Ureter (tissue), 1 donor: ENCODE data around the gene PSMF1. TPM values are rescaled to one million over a fixed set of nuclear protein-coding genes. Genes with fewer than 3 reads are reported as not detected.

Experiments
- DNase-seq: peaks from one replicate; pipeline ENCODE4 v3.0.0-alpha.2; 2020; ENCODE audit warnings: low spot score
- total RNA-seq: library from RNA; stranded (reverse); gene quantifications from one replicate; pipeline ENCODE4 v1.2.4, GENCODE V29; 2023
- donor health status: DM: yes; HTN: yes; CAD: no.

Gene PSMF1, protein sequence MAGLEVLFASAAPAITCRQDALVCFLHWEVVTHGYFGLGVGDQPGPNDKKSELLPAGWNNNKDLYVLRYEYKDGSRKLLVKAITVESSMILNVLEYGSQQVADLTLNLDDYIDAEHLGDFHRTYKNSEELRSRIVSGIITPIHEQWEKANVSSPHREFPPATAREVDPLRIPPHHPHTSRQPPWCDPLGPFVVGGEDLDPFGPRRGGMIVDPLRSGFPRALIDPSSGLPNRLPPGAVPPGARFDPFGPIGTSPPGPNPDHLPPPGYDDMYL
- 184 TPM for total RNA-seq

- peak; percentile 96 for DNase-seq
Measured at GRCh38 chr20:1118336-1119127, at the start of gene PSMF1. PSMF1 (plus strand) TSS chr20:1118602; CDS start chr20:1118774, 172 bp downstream.

GRCh38 chr20:1072258-1072657, 46.1 kb upstream of the PSMF1 start:
- no peak for DNase-seq

DNA sequence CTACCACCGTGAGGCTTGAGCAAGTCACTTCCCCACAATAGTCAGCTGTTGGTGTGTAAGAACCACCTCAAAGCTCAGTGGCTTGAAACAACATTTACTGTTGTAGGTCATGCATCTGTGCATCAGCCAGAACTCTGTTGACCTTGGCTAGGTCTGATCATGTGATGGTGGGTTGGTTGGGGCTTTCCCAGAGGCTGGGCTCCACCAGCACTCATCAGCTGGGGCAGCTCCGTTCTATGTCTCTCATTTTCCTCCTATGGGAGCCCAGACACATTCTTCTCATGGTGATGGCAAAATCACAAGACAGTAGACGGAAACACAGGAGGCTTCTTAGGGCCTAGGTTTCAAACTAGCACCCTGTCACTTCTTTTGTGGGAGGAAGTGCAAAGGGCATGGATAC, 42.8 kb upstream of the PSMF1 start:
- no peak for DNase-seq

DNA sequence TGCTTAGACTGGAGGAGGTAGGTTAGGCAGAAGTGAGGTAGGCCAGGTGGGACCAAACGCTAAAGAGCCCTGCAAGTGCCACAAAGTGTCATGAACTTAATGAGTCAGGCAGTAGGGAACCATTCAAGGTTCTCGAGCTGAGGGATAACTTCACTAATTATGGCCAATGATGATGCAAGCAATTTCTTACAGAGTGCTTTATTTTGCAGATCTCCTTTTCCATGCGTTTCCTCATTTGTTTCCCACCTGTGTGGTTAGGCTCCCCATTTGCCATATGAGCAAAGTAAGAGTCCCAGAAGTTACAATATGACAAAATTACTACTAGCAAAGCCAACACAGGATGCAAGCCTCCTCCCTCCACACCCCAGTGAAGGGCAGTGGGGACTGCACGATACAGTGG, 36.5 kb upstream of the PSMF1 start:
- DNase-seq, result no peak

- DNase-seq, result no peak
Measured at GRCh38 chr20:1083431-1084080, 34.8 kb upstream of the PSMF1 start.

DNA sequence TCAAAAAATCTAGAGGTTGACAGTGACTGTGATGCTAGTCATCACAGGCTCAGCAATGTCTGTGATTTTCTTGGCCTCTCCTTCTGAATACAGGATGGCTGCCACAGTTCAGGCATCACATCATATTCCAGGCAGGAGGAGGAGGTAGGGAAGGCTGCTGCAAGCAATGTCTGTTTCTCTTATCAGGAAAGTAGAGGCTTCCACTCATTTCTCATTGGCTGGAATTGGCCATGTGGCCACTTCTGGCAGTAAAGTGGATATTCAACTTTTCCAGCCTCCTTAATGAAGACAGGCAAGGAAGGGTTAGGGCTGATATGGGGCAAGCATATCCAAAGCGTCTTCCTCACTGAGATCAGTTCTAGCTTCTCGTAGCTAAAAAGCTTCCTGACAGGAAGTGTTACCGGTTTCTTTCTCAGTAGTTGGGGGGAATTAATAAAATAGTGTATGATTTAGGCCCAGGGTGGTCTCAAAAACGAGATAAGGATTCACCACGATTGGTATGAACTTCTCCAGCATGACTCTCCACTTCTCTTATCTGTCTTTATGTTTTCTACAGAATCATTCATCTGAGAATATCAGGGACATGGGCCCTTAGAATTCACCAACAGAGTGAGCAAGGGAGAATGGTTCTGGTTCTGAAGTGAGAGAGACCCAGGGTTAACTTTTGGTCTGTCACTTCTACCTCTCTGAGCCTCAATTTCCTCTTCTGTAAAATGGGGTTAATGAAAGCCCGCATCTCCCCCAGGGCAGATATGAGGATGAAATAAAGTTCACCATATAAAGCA, 32.7 kb upstream of the PSMF1 start:
- no peak for DNase-seq

- DNase-seq, result no peak
Measured at GRCh38 chr20:1086277-1087213, 31.9 kb upstream of the PSMF1 start.

DNA sequence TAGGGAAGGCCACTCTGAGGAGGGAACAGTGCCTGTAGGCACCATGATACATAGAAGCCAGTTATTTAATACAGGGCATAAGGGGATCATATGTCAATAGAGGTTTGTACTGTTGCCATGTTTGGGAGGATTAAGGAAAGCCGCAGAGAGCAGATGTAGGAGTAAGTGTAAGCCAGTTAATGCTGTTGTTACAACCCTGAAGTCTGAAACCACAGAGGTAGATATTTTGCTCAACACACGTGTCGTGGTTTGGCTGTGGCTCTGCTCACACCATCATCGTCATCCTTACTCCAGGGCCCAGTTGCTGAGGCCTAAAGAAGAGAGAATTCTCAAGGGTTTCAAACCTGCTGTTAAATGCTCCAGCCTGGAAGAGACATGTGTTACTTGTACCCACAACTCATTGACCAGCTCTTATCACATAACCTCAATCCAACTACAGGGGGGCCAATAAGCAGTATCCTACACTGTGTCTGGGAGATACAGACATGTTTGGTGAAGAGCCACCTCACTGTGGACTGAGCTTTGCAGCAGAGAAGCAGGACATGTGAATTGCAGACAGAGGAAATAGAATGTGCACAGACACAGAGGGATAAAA, 31.0 kb upstream of the PSMF1 start:
- DNase-seq, result no peak

DNA sequence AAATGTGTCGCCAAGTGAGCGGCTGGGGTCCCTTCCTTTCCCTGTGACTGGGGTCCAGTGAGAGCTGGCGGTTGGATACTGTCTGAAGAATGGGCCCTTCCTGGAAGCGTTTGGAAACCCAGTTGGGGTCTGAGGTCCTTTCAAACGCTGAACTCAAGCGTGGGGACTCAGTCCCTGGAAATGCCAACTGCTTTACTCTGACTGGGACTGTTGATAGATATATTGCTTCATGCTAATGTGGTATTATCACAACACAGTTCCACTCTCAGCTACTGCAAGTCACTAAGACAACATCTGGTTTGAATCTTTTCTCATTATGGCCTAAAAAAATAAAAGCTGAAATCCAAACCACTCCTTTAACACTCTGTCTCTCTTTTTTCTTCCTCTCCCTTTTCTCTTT, 23.7 kb upstream of the PSMF1 start:
- no peak for DNase-seq

- no peak for DNase-seq
Measured at GRCh38 chr20:1101533-1101932, 16.9 kb upstream of the PSMF1 start.

GRCh38 chr20:1102016-1102415, 16.4 kb upstream of the PSMF1 start:
- DNase-seq, result no peak

- DNase-seq, result no peak
Measured at GRCh38 chr20:1103751-1104150, 14.7 kb upstream of the PSMF1 start.

- DNase-seq, result no peak
Measured at GRCh38 chr20:1105599-1106194, 12.7 kb upstream of the PSMF1 start.

GRCh38 chr20:1107176-1107575, 11.2 kb upstream of the PSMF1 start:
- DNase-seq, result no peak

DNA sequence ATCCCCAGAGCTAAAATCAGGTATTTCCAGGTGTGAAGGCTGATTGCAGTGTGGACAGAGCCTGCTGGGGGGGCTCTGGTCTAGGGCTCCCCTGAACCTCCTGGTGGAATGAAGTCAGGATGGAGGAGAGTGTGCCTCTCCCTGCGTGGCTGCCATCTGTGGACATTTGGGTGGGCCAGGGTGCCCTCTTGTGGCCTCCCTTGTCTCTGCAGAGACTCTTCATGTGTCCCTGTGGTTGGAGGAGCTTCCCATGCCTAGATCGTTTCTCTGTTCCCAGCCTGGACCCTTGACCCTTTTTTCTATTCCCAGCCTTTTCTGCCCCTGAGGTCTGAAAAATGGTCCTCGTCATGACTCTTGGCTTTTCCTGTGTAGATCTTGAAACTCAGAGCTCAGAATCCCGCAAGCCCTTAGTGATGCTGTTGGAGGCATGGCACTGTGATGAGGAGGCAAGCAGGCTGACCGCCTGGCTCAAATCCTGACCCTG, 9.9 kb upstream of the PSMF1 start:
- DNase-seq, result no peak

- DNase-seq, result no peak
Measured at GRCh38 chr20:1112908-1113307, 5.5 kb upstream of the PSMF1 start.

DNA sequence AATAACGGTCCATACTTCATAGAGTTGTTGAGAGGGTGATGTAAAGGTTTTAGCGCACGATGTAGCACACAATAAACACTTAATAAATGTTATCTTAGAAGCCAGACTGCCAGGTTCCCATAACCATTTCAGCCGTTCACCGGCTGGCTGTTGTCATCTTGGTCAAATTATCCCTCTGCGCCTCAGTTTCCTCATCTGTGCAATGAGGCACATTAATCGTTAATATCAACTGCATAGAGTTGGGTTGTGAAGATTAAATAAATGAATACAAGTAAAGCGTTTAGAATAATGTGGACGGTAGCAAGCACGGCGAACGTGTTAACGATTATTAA, 432 bp upstream of the PSMF1 start:
- DNase-seq, result no peak

- no peak for DNase-seq
Measured at GRCh38 chr20:1119128-1119505, 715 bp downstream of the PSMF1 start.

DNA sequence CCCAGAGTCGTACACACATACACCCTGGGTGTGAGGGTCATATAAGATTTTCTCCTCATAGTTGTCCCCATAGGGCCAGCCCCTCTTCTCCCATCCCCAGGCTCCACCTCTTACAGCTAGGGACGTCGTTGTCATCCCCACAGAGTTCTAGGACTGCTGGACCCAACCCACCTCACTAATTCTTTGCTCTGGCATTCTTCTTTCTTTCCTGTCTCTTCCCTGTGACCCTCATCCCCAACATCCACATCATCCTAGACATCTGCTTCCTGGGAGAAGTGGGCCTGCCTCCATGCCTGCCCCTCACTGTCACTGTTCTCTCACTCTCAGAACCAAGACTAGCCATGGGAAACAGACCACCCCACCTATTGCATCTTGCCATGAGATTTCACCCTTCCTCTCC, 1.1 kb downstream of the PSMF1 start:
- DNase-seq, result no peak

GRCh38 chr20:1121429-1121828, 3.0 kb downstream of the PSMF1 start:
- DNase-seq, result no peak
